ENCODE results near the gene RFX3. TPM values are rescaled to one million over a fixed set of nuclear protein-coding genes. Genes with fewer than 3 reads are reported as not detected.

RFX3 gene
- total RNA-seq, 1 donor from 2014 or later = 61.6 TPM

DNA sequence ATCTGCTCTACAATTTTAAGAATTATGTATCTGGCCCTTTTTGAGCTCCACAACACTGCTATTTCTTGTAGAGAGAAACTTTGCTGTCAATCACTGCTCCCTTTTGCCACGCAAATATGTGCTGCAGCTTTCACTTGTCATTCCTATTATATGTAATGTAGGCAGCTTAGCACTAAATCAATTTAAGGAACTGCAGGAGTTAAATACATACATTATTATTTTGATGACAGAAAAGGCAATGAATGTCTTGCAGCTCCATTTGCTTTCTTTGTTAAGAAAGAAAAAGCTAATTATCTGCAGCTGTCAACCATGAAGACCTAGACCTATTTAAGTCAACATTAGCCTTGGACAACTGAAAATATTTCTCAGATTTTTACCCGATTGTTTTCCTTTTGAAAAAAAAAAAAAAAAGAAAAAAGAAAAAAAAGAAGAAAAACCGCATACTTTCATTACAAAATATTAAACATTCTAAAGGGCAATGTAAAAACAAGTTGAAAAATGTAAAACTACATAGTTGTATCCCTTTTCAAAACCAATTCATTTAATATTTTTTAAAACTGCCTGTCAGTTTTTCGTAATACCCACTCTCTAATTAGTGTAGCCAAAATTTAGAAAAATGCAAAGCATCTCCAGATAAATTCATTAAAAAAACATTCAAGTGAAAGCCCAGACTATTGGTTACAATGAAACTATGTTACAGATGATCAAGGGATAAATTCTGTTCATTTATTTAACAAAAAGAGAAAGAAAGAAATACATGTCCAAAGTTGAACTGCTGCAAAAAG, 57.2 kb downstream of the RFX3 start:
- Mint-ChIP-seq H3K9me3 (ENCODE audit: unreplicated experiment) (no peaks in the 10 kb centered on the region), H3K27ac (ENCODE audit: unreplicated experiment) (peak overlapping the region; percentile 24), H3K4me3 (ENCODE audit: unreplicated experiment) (no peak overlapping the region), H3K36me3 (ENCODE audit: unreplicated experiment) (no peaks in the 10 kb centered on the region), H3K27me3 (ENCODE audit: unreplicated experiment) (no peaks in the 10 kb centered on the region), H3K4me1 (ENCODE audit: low read depth, unreplicated experiment) (peaks cover 21% of the 10 kb centered on the region)
- no peak for DNase-seq
- TF ChIP-seq, protein P1, sequence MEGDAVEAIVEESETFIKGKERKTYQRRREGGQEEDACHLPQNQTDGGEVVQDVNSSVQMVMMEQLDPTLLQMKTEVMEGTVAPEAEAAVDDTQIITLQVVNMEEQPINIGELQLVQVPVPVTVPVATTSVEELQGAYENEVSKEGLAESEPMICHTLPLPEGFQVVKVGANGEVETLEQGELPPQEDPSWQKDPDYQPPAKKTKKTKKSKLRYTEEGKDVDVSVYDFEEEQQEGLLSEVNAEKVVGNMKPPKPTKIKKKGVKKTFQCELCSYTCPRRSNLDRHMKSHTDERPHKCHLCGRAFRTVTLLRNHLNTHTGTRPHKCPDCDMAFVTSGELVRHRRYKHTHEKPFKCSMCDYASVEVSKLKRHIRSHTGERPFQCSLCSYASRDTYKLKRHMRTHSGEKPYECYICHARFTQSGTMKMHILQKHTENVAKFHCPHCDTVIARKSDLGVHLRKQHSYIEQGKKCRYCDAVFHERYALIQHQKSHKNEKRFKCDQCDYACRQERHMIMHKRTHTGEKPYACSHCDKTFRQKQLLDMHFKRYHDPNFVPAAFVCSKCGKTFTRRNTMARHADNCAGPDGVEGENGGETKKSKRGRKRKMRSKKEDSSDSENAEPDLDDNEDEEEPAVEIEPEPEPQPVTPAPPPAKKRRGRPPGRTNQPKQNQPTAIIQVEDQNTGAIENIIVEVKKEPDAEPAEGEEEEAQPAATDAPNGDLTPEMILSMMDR (IDR thresholded peaks at IDR 0.05; ENCODE audit: partially characterized antibody, unreplicated experiment) = no peak

DNA sequence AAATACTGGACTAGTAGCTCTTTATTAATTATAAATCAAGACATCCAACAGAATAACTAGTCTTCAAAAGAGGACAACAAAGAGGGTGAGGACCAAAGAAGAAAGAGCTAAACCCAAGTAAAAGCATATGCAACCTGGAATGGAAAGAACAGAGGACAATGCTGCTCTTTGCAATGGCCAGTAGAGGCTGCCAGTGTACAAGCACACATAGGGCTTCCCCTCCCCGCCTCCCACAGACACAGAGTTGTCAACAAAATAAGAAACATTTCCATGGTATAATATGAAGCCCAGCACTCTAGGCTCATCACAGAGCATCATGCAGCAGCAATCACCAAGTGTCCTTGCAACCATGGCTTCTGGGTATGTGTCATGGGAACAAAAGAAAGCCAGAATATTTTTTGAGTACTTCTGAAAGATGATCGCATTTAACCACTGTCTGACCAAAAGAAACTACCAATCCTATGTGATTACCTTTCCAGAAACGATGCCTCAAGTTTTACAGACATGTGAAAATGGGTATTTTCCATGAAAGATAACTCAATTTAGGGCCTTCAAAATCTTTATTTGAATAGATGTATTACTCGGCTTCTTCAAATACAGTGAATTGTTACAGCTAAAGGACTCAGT, 58.1 kb downstream of the RFX3 start:
- Mint-ChIP-seq H3K27me3 (ENCODE audit: unreplicated experiment) (no peaks in the 10 kb centered on the region), H3K36me3 (ENCODE audit: unreplicated experiment) (no peaks in the 10 kb centered on the region), H3K4me3 (ENCODE audit: unreplicated experiment) (no peak overlapping the region), H3K4me1 (ENCODE audit: low read depth, unreplicated experiment) (peaks cover 15% of the 10 kb centered on the region), H3K9me3 (ENCODE audit: unreplicated experiment) (no peaks in the 10 kb centered on the region), H3K27ac (ENCODE audit: unreplicated experiment) (peak overlapping the region; percentile 50)
- TF ChIP-seq, protein P1 (IDR thresholded peaks at IDR 0.05; ENCODE audit: partially characterized antibody, unreplicated experiment) = peak; percentile 19
- DNase-seq = peak; percentile 39

DNA sequence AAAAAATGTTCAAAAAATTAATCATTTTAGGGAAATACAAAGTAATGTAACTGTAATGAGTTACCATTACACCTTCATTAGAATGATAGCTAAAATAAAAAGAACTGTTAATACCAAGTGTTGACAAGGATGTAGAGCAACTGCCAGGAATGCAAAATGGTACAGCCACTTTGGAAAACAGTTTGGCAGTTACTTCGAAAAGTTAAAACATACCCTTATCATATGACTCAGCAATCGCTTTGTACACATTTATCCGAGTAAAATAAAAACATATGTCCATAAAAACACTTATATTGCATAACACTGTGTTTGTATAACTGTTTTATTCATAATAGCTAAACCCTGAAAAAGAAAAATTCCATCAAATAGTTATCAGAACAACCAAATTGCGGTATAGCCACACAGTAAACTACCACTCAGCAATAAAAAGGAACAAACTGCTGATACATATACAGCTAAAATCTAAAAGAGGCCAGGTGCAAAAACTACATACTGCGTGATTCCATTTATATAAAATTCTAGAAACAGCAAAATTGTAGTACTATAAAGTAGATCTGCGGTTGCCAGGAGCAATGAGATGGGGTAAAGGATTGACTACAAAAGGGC, 61.7 kb downstream of the RFX3 start:
- TF ChIP-seq, protein P1 (IDR thresholded peaks at IDR 0.05; ENCODE audit: partially characterized antibody, unreplicated experiment) = no peak
- Mint-ChIP-seq H3K9me3 (ENCODE audit: unreplicated experiment) (no peaks in the 10 kb centered on the region), H3K4me3 (ENCODE audit: unreplicated experiment) (no peak overlapping the region), H3K36me3 (ENCODE audit: unreplicated experiment) (no peaks in the 10 kb centered on the region), H3K4me1 (ENCODE audit: low read depth, unreplicated experiment) (peaks cover 13% of the 10 kb centered on the region), H3K27ac (ENCODE audit: unreplicated experiment) (no peak overlapping the region), H3K27me3 (ENCODE audit: unreplicated experiment) (no peaks in the 10 kb centered on the region)
- DNase-seq = no peak

DNA sequence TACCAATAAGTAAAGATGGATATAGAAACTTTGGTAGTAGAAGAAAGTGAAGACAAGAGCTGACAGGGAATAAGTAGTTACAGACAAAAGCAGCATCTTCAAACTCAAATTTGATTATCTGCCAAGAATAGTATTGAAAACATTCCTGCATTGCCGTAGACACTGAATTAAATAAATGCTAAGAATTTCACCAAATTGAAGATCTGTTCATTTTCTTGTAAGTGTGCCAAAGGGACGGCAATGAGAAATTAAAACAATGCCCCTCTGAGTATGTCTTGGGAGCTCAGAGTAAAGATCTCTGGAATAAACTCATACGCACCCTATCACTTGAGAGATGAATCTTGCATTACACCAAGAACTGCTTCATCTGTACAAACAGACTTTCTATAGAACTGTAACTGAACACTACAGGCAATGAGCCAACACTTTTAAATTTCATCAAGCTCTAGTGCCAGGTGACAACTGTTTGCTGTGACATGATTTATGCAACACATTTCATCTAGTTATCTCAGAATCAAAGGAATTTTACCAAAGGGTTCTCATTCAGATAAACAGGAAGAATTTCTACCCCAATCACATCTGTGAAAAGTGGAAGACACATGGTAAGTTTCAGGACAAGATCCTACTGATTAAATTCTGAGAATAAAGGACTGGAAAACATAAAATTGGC, 66.9 kb downstream of the RFX3 start:
- Mint-ChIP-seq H3K4me3 (ENCODE audit: unreplicated experiment) (no peak overlapping the region), H3K4me1 (ENCODE audit: low read depth, unreplicated experiment) (no peaks in the 10 kb centered on the region), H3K27ac (ENCODE audit: unreplicated experiment) (no peak overlapping the region), H3K9me3 (ENCODE audit: unreplicated experiment) (no peaks in the 10 kb centered on the region), H3K27me3 (ENCODE audit: unreplicated experiment) (no peaks in the 10 kb centered on the region), H3K36me3 (ENCODE audit: unreplicated experiment) (no peaks in the 10 kb centered on the region)
- TF ChIP-seq, protein P1 (IDR thresholded peaks at IDR 0.05; ENCODE audit: partially characterized antibody, unreplicated experiment) = no peak
- DNase-seq = no peak

Measured in glutamatergic neuron (in vitro differentiated cells).